GM23248 (cell line): ENCODE measurements around the gene SDR39U1. TPM values are rescaled to one million over a fixed set of nuclear protein-coding genes. Genes with fewer than 3 reads are reported as not detected.

Experiments used
- DNase-seq: peaks from one replicate; pipeline ENCODE4 v3.0.0-alpha.2; 2015
- H2AFZ ChIP-seq: fragments of 200-600 bp; sonication (generic); 2 replicates; pipeline ENCODE4 v1.6.1; 2016; ENCODE audit warnings: antibody characterized with exemption
- H3F3A ChIP-seq: fragments of 200-600 bp; sonication (generic); 2 replicates; pipeline ENCODE4 v1.6.1; 2016; ENCODE audit warnings: mild to moderate bottlenecking, antibody characterized with exemption, mixed run types; ENCODE audit not compliant: insufficient read depth
- H3K27ac ChIP-seq: fragments of 200-600 bp; sonication (generic); 2 replicates; pipeline ENCODE4 v1.5.1; 2016; ENCODE audit warnings: mild to moderate bottlenecking
- H3K27me3 ChIP-seq: fragments of 200-600 bp; sonication (generic); replicated peaks from 2 replicates; pipeline ENCODE4 v1.6.1; 2016; ENCODE audit warnings: mild to moderate bottlenecking; ENCODE audit not compliant: insufficient read depth
- H3K36me3 ChIP-seq: fragments of 200-600 bp; sonication (generic); 2 replicates; pipeline ENCODE4 v1.6.1; 2016; ENCODE audit warnings: low read depth, mild to moderate bottlenecking
- H3K4me1 ChIP-seq: fragments of 200-600 bp; sonication (generic); 2 replicates; pipeline ENCODE4 v1.6.1; 2016; ENCODE audit warnings: mild to moderate bottlenecking; ENCODE audit not compliant: insufficient read depth
- H3K4me2 ChIP-seq: fragments of 200-600 bp; sonication (generic); one replicate; pipeline ENCODE4 v1.6.1; 2016; ENCODE audit warnings: mild to moderate bottlenecking; ENCODE audit not compliant: unreplicated experiment
- H3K4me3 ChIP-seq: fragments of 200-600 bp; sonication (generic); 2 replicates; pipeline ENCODE4 v1.5.1; 2016; ENCODE audit warnings: mild to moderate bottlenecking
- H3K79me2 ChIP-seq: fragments of 200-600 bp; sonication (generic); 2 replicates; pipeline ENCODE4 v1.6.1; 2016; ENCODE audit warnings: mild to moderate bottlenecking; ENCODE audit not compliant: insufficient read depth
- H3K9ac ChIP-seq: fragments of 200-600 bp; sonication (generic); 2 replicates; pipeline ENCODE4 v1.6.1; 2016; ENCODE audit warnings: mild to moderate bottlenecking
- H3K9me2 ChIP-seq: fragments of 200-600 bp; sonication (generic); 2 replicates; pipeline ENCODE4 v1.6.1; 2016; ENCODE audit warnings: mixed run types, mild to moderate bottlenecking, moderate library complexity; ENCODE audit not compliant: insufficient read depth
- H3K9me3 ChIP-seq: fragments of 200-600 bp; sonication (generic); one replicate; pipeline ENCODE4 v1.6.1; 2017; ENCODE audit warnings: low read depth
- H4K20me1 ChIP-seq: fragments of 200-600 bp; sonication (generic); 2 replicates; pipeline ENCODE4 v1.6.0; 2016; ENCODE audit not compliant: insufficient read depth
- EZH2 ChIP-seq: fragments of 200-600 bp; sonication (generic); IDR thresholded peaks from 2 replicates; pipeline ENCODE4 v1.6.1; 2018; ENCODE audit warnings: antibody characterized with exemption, mild to moderate bottlenecking; ENCODE audit not compliant: insufficient read depth, poor library complexity, severe bottlenecking
- EZH2phosphoT487 ChIP-seq: fragments of 200-600 bp; sonication (generic); IDR thresholded peaks from 2 replicates; pipeline ENCODE4 v1.6.1; 2018; ENCODE audit warnings: antibody characterized with exemption, moderate library complexity, mild to moderate bottlenecking, low read depth; ENCODE audit not compliant: insufficient read depth
- WGBS, 2 experiments: methylation state at CpG; one replicate each; pipeline ENCODE4 v1.1.6; 2015 to 2017; ENCODE audit warnings: low lambda C conversion rate in 2 of 2, low coverage in 1 of 2; ENCODE audit errors: missing lambda C conversion rate in 2 of 2; 5-methylcytosine and 5-hydroxymethylcytosine counted together
- in situ Hi-C: fragments of 300-500 bp; cut with MboI; formaldehyde crosslinking; loops from 2 replicates; pipeline ENCODE4 v1.15.0; 2020
- polyA plus RNA-seq: library from polyadenylated mRNA; unstranded; fragments of >200 nt; fragmentation: Nextera tagmentation; extraction: Ambion mirVana; gene quantifications from 2 replicates; pipeline ENCODE4 v1.2.1, GENCODE V29; 2016
- total RNA-seq: library from RNA; depleted of rRNA; stranded (reverse); fragments of >200 nt; shearing (Covaris generic); gene quantifications from 2 replicates; pipeline ENCODE4 v1.2.3, GENCODE V29; 2014

The SDR39U1 gene
- total and polyA plus RNA-seq, 2 experiments from 2014 or later = 7.7 to 44.7 TPM

GRCh38 chr14:24443053-24443665, 583 bp upstream of the SDR39U1 start:
- in situ Hi-C loops = no loop called here

GRCh38 chr14:24441904-24442239, 704 bp downstream of the SDR39U1 start:
- H4K20me1 ChIP-seq = no peaks in the 10 kb centered on the region
- peak overlapping the region; percentile 95 for H3K4me2 ChIP-seq
- H3F3A ChIP-seq = peaks cover 25% of the 10 kb centered on the region
- peak overlapping the region; percentile 100 for H3K27ac ChIP-seq
- WGBS, 2 experiments = 4 to 9% methylated on average over 5 to 12 of the region's 12 CpGs
- no peaks in the 10 kb centered on the region for H3K27me3 ChIP-seq
- no peak for TF ChIP-seq EZH2
- TF ChIP-seq EZH2phosphoT487 = no peak
- H3K4me3 ChIP-seq = peak overlapping the region; percentile 84
- no peaks in the 10 kb centered on the region for H3K9me2 ChIP-seq
- H3K36me3 ChIP-seq = peaks cover 9% of the 10 kb centered on the region; the same call in 1 of the 2 replicates
- H3K9me3 ChIP-seq = no peaks in the 10 kb centered on the region
- peak overlapping the region; percentile 98 for H3K9ac ChIP-seq
- peak; percentile 80 for DNase-seq
- H2AFZ ChIP-seq = peak overlapping the region; percentile 81; the same call in 1 of the 2 replicates
- in situ Hi-C loops = no loop called here
- 0 out of 2 replicates have a peak, but pooled peaks cover 8% of the 10 kb centered on the region for H3K4me1 ChIP-seq
- peaks cover 49% of the 10 kb centered on the region for H3K79me2 ChIP-seq

More at GRCh38 chr14:24443053-24443665, 583 bp upstream of the SDR39U1 start:
- peaks cover 3% of the 10 kb centered on the region; the same call in 1 of the 2 replicates for H3K36me3 ChIP-seq
- no peaks in the 10 kb centered on the region for H4K20me1 ChIP-seq
- H3K9me3 ChIP-seq = no peaks in the 10 kb centered on the region
- H2AFZ ChIP-seq = peak overlapping the region; percentile 90
- 19 to 21% methylated on average over 7 of the region's 7 CpGs for WGBS, 2 experiments
- no peaks in the 10 kb centered on the region for H3K9me2 ChIP-seq
- H3K27ac ChIP-seq = peak overlapping the region; percentile 100
- H3K4me3 ChIP-seq = peak overlapping the region; percentile 84
- peaks cover 25% of the 10 kb centered on the region for H3F3A ChIP-seq
- H3K9ac ChIP-seq = peak overlapping the region; percentile 98
- no peaks in the 10 kb centered on the region for H3K27me3 ChIP-seq
- DNase-seq = peak; percentile 38
- H3K79me2 ChIP-seq = peaks cover 36% of the 10 kb centered on the region
- TF ChIP-seq EZH2phosphoT487 (no peak), EZH2 (no peak)
- 0 out of 2 replicates have a peak, but pooled peaks cover 8% of the 10 kb centered on the region for H3K4me1 ChIP-seq
- peak overlapping the region; percentile 88 for H3K4me2 ChIP-seq

DNA sequence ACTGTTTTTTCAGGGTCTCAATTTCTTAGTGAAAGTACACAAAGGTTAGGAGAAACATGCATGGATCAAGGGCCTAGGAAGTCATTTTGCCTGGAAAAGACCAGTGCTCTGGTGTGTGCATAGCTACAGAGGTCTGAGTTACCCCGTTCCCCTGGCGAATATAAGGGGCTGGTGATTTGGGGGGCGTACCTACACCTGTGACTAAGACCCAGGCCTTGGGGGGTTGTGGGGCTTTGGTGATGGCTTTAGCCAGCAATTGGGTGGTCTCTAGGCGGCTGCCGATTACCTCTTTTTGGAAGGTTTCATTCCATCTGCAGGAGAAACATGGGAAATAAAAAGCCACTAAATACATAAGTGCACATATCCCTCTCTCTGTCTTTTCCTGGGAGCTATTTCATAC, 1.1 kb downstream of the SDR39U1 start:
- no peaks in the 10 kb centered on the region for H4K20me1 ChIP-seq
- H3F3A ChIP-seq = peaks cover 26% of the 10 kb centered on the region
- peak overlapping the region; percentile 100 for H3K27ac ChIP-seq
- H3K27me3 ChIP-seq = no peaks in the 10 kb centered on the region
- DNase-seq = no peak
- TF ChIP-seq EZH2 (no peak), EZH2phosphoT487 (no peak)
- WGBS, 2 experiments = 58 to 63% methylated on average over 5 of the region's 5 CpGs
- peak overlapping the region; percentile 84 for H3K4me3 ChIP-seq
- in situ Hi-C loops = no loop called here
- H3K36me3 ChIP-seq = peaks cover 10% of the 10 kb centered on the region; the same call in 1 of the 2 replicates
- H3K9ac ChIP-seq = peak overlapping the region; percentile 98
- H3K79me2 ChIP-seq = peaks cover 49% of the 10 kb centered on the region
- H3K4me1 ChIP-seq = peaks cover 9% of the 10 kb centered on the region; the same call in 1 of the 2 replicates
- peak overlapping the region; percentile 95 for H3K4me2 ChIP-seq
- H3K9me3 ChIP-seq = no peaks in the 10 kb centered on the region
- H2AFZ ChIP-seq = no peak overlapping the region
- no peaks in the 10 kb centered on the region for H3K9me2 ChIP-seq

DNA sequence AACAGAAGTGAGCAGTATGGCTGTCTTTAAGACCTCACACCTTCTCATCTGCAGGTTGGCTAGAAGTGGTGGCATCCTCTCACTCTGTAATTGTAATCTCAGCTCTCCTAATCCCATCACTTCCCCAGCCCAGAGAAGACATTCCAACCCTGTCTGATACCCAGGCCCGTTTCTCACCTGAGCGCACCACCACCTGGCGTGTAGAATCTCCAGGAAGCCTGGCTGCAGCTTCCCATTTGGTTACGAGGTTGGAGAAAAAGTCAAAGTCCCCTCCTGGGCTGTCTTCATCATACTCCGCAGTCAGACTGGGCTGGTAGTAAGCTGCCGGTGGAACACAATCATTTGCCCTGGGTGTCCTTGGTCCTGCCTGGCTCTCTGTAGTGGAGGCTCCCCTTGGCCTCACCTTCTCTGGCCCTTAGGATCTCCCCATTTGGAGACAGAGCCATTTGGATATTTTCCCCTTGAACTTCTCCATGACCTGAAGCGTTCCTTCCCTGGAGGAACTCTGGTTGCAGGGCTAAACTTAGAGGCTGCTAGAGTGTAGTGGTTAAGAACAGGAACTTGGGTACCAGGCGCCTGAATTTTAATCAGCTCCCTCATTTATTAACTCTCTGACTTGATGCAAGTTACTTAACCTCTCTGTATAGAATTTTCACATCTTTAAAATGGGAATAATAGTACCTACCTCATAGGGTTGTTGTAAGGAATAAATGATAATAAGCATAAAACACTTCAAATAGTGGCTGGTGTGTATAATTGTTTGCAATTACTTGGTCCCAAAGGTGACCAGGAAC, 1.8 kb downstream of the SDR39U1 start:
- peak overlapping the region; percentile 95 for H3K4me2 ChIP-seq
- TF ChIP-seq EZH2 (no peak), EZH2phosphoT487 (no peak)

More for the DNA sequence above, 1.8 kb downstream of the SDR39U1 start:
- H3F3A ChIP-seq = peaks cover 33% of the 10 kb centered on the region
- in situ Hi-C loops = no loop called here
- H3K27me3 ChIP-seq = no peaks in the 10 kb centered on the region
- H3K9ac ChIP-seq = peak overlapping the region; percentile 98; the same call in 1 of the 2 replicates
- H4K20me1 ChIP-seq = no peaks in the 10 kb centered on the region
- no peak for DNase-seq
- H2AFZ ChIP-seq = no peak overlapping the region
- peaks cover 16% of the 10 kb centered on the region; the same call in 1 of the 2 replicates for H3K36me3 ChIP-seq
- no peak overlapping the region; the same call in 1 of the 2 replicates for H3K27ac ChIP-seq
- H3K4me1 ChIP-seq = peaks cover 16% of the 10 kb centered on the region; the same call in 1 of the 2 replicates
- H3K4me3 ChIP-seq = peak overlapping the region; percentile 84; the same call in 1 of the 2 replicates
- peaks cover 49% of the 10 kb centered on the region for H3K79me2 ChIP-seq
- no peaks in the 10 kb centered on the region for H3K9me2 ChIP-seq
- H3K9me3 ChIP-seq = no peaks in the 10 kb centered on the region
- 71 to 72% methylated on average over 8 of the region's 8 CpGs for WGBS, 2 experiments
